Stimulated activated CD4-positive, alpha-beta T cell treated with anti-CD3 and anti-CD28 coated beads, Interleukin-12 subunit alpha, Interleukin-12 subunit beta, amount 100 ng/mL, for 48 hours (primary cell): ENCODE results near the gene NBDY.
"Not testable (repeated sequence)": the region's sequence is repeated elsewhere in the genome, so short reads cannot be mapped to it uniquely, and the experiment has no call there.

ENCODE experiments used
- DNase-seq, 3 donors: peaks; one replicate each; pipeline ENCODE4 v3.0.0-alpha.2; 2020; ENCODE audit warnings: low read depth in 2 of 3, low spot score in 1 of 3

Gene NBDY

GRCh38 chrX:56729152-56729850 lies at the start of gene NBDY:
Gene NBDY (plus strand): TSS chrX:56729243. CDS start chrX:56729354, 111 bp downstream.
- DNase-seq: peak in 1 of 3 donors; percentile 12

GRCh38 chrX:56704530-56704929 lies 24.5 kb upstream of the NBDY start:
- not testable (repeated sequence) for DNase-seq

- DNase-seq: no peak
Observed at GRCh38 chrX:56726605-56727004, 2.4 kb upstream of the NBDY start.

GRCh38 chrX:56727531-56727930 lies 1.5 kb upstream of the NBDY start:
- DNase-seq: no peak

GRCh38 chrX:56728321-56728720 lies 722 bp upstream of the NBDY start:
- DNase-seq: no peak

- no peak for DNase-seq
Observed at GRCh38 chrX:56728752-56729151, 291 bp upstream of the NBDY start.

- DNase-seq: peak in 2 of 3 donors; percentile 20 to 73
Observed at GRCh38 chrX:56733459-56734046, 4.5 kb downstream of the NBDY start.

GRCh38 chrX:56736219-56736618 lies 7.2 kb downstream of the NBDY start:
- no peak for DNase-seq

- DNase-seq: no peak
Observed at GRCh38 chrX:56738670-56739069, 9.6 kb downstream of the NBDY start.

GRCh38 chrX:56744996-56745395 lies 16.0 kb downstream of the NBDY start:
- no peak for DNase-seq

GRCh38 chrX:56746996-56747395 lies 18.0 kb downstream of the NBDY start:
- DNase-seq: no peak

GRCh38 chrX:56751071-56751470 lies 22.0 kb downstream of the NBDY start:
- DNase-seq: no peak

- DNase-seq: no peak
Observed at GRCh38 chrX:56757327-56757726, 28.3 kb downstream of the NBDY start.

GRCh38 chrX:56758456-56758855 lies 29.4 kb downstream of the NBDY start:
- DNase-seq: no peak

GRCh38 chrX:56759736-56760409 lies 30.8 kb downstream of the NBDY start:
- no peak for DNase-seq

- DNase-seq: not testable (repeated sequence)
Observed at GRCh38 chrX:56760410-56761124, 31.5 kb downstream of the NBDY start.

GRCh38 chrX:56761167-56761566 lies 32.1 kb downstream of the NBDY start:
- no peak for DNase-seq

GRCh38 chrX:56762220-56762619 lies 33.2 kb downstream of the NBDY start:
- DNase-seq: no peak

GRCh38 chrX:56762707-56763555 lies 33.9 kb downstream of the NBDY start:
- no peak for DNase-seq

GRCh38 chrX:56763556-56764152 lies 34.6 kb downstream of the NBDY start:
- DNase-seq: peak in 1 of 3 donors; percentile 73
